Measurements from ENCODE around the gene INPP4B.

Gene INPP4B

GRCh38 chr4:142160509-142160908 lies 685.6 kb downstream of the INPP4B start:
- Histone ChIP-seq H3K9ac (ENCODE audit: low read length) (no peak overlapping the region), H3K27me3 (replicated peaks; ENCODE audit: control insufficient read depth, insufficient read depth, low read length) (no peaks in the 10 kb centered on the region), H3K4me1 (ENCODE audit: control insufficient read depth, insufficient read depth, low read length) (no peaks in the 10 kb centered on the region), H3K9me3 (ENCODE audit: control insufficient read depth, low read length) (no peaks in the 10 kb centered on the region), H3K4me3 (ENCODE audit: low read length) (no peak overlapping the region), H3K36me3 (ENCODE audit: control insufficient read depth, insufficient read depth, low read length, severe bottlenecking) (no peaks in the 10 kb centered on the region)
- DNase-seq (ENCODE audit: low read depth), result no peak

DNA sequence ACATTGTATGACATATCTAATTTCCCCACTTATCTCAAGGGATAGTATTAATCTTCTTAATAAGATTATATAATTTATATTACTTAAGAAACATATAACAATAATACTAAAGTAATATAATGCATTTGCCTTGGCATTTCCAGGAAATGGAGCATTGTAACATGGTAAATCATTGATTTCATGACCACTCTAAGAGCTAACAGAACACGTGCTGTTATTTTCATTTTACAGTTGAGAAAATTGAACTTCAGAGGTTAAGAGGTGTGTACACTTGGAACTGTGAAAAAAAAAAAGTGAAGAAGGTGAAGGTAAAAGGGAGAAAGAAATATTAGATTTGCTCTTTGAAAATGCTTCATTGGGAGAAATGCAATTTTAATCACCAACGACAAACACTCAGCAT lies 687.1 kb downstream of the INPP4B start:
- Histone ChIP-seq H3K27me3 (replicated peaks; ENCODE audit: control insufficient read depth, insufficient read depth, low read length) (no peaks in the 10 kb centered on the region), H3K9ac (ENCODE audit: low read length) (no peak overlapping the region), H3K4me1 (ENCODE audit: control insufficient read depth, insufficient read depth, low read length) (no peaks in the 10 kb centered on the region), H3K4me3 (ENCODE audit: low read length) (no peak overlapping the region), H3K9me3 (ENCODE audit: control insufficient read depth, low read length) (no peaks in the 10 kb centered on the region), H3K36me3 (ENCODE audit: control insufficient read depth, insufficient read depth, low read length, severe bottlenecking) (no peaks in the 10 kb centered on the region)
- DNase-seq (ENCODE audit: low read depth), result no peak

DNA sequence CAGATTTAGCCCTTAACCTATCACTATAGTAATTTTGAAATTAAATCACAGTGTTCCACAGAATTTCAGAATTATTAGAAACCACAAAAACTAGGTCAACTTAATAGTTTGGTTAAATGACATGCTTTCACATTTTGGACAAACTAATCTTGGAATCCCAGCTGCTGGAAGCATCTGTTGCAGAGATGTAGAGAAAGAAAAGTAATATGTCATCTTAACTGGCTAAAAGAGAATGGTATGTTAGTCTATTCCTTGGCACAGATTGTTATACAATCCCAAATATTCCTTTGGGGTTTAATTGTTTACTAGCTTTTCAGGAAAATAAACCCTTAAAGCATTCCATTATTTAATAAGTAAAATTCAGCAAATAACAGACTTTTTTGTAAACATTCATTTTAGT lies 689.8 kb downstream of the INPP4B start:
- Histone ChIP-seq H3K4me3 (ENCODE audit: low read length) (no peak overlapping the region), H3K9me3 (ENCODE audit: control insufficient read depth, low read length) (no peaks in the 10 kb centered on the region), H3K9ac (ENCODE audit: low read length) (no peak overlapping the region), H3K27me3 (replicated peaks; ENCODE audit: control insufficient read depth, insufficient read depth, low read length) (no peaks in the 10 kb centered on the region), H3K36me3 (ENCODE audit: control insufficient read depth, insufficient read depth, low read length, severe bottlenecking) (no peaks in the 10 kb centered on the region), H3K4me1 (ENCODE audit: control insufficient read depth, insufficient read depth, low read length) (no peaks in the 10 kb centered on the region)
- no peak for DNase-seq (ENCODE audit: low read depth)

- H3K9ac ChIP-seq (ENCODE audit: low read length), result no peak overlapping the region
- no peak for DNase-seq (ENCODE audit: low read depth)
- no peaks in the 10 kb centered on the region for H3K36me3 ChIP-seq (ENCODE audit: control insufficient read depth, insufficient read depth, low read length, severe bottlenecking)
- H3K27me3 ChIP-seq (replicated peaks; ENCODE audit: control insufficient read depth, insufficient read depth, low read length), result no peaks in the 10 kb centered on the region
- H3K4me1 ChIP-seq (ENCODE audit: control insufficient read depth, insufficient read depth, low read length), result no peaks in the 10 kb centered on the region
- H3K9me3 ChIP-seq (ENCODE audit: control insufficient read depth, low read length), result no peaks in the 10 kb centered on the region
- no peak overlapping the region for H3K4me3 ChIP-seq (ENCODE audit: low read length)
These were observed 690.8 kb downstream of the INPP4B start for GRCh38 chr4:142155347-142155746.

GRCh38 chr4:142150483-142150882 lies 695.6 kb downstream of the INPP4B start:
- no peak for DNase-seq (ENCODE audit: low read depth)
- no peaks in the 10 kb centered on the region for H3K36me3 ChIP-seq (ENCODE audit: control insufficient read depth, insufficient read depth, low read length, severe bottlenecking)
- H3K4me3 ChIP-seq (ENCODE audit: low read length), result no peak overlapping the region
- H3K4me1 ChIP-seq (ENCODE audit: control insufficient read depth, insufficient read depth, low read length), result no peaks in the 10 kb centered on the region
- no peaks in the 10 kb centered on the region for H3K27me3 ChIP-seq (replicated peaks; ENCODE audit: control insufficient read depth, insufficient read depth, low read length)
- H3K9ac ChIP-seq (ENCODE audit: low read length), result no peak overlapping the region
- H3K9me3 ChIP-seq (ENCODE audit: control insufficient read depth, low read length), result no peaks in the 10 kb centered on the region

DNA sequence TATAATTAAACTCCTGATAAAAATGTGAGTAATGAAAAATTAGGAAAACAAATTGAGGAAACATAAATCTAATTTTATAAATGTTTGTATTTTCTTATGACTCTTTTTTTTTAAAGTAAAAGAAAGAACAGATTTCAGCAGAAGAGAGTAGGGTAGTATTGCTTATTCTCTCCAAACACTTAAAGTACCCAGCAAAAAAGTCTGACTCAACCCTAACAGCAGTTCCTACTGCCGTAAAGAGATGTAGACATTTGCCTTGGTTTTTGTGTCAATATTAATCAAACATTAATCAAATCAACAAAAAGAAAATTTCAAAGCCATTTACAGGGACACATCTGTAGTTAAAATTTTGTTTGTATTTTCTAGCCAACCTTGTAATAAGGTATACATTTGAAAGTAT lies 701.3 kb downstream of the INPP4B start:
- H3K27me3 ChIP-seq (replicated peaks; ENCODE audit: control insufficient read depth, insufficient read depth, low read length), result no peaks in the 10 kb centered on the region
- H3K36me3 ChIP-seq (ENCODE audit: control insufficient read depth, insufficient read depth, low read length, severe bottlenecking), result no peaks in the 10 kb centered on the region
- H3K9me3 ChIP-seq (ENCODE audit: control insufficient read depth, low read length), result no peaks in the 10 kb centered on the region

GRCh38 chr4:142142366-142143054 lies 703.6 kb downstream of the INPP4B start:
- H3K4me3 ChIP-seq (ENCODE audit: low read length), result no peak overlapping the region
- no peak for DNase-seq (ENCODE audit: low read depth)
- no peaks in the 10 kb centered on the region for H3K27me3 ChIP-seq (replicated peaks; ENCODE audit: control insufficient read depth, insufficient read depth, low read length)
- H3K9me3 ChIP-seq (ENCODE audit: control insufficient read depth, low read length), result no peaks in the 10 kb centered on the region
- H3K9ac ChIP-seq (ENCODE audit: low read length), result no peak overlapping the region
- no peaks in the 10 kb centered on the region for H3K4me1 ChIP-seq (ENCODE audit: control insufficient read depth, insufficient read depth, low read length)
- no peaks in the 10 kb centered on the region for H3K36me3 ChIP-seq (ENCODE audit: control insufficient read depth, insufficient read depth, low read length, severe bottlenecking)

More for the DNA sequence above, 701.3 kb downstream of the INPP4B start:
- H3K4me3 ChIP-seq (ENCODE audit: low read length), result no peak overlapping the region
- no peak overlapping the region for H3K9ac ChIP-seq (ENCODE audit: low read length)
- H3K4me1 ChIP-seq (ENCODE audit: control insufficient read depth, insufficient read depth, low read length), result no peaks in the 10 kb centered on the region
- DNase-seq (ENCODE audit: low read depth), result no peak

- no peaks in the 10 kb centered on the region for H3K27me3 ChIP-seq (replicated peaks; ENCODE audit: control insufficient read depth, insufficient read depth, low read length)
- H3K9me3 ChIP-seq (ENCODE audit: control insufficient read depth, low read length), result no peaks in the 10 kb centered on the region
- no peaks in the 10 kb centered on the region for H3K36me3 ChIP-seq (ENCODE audit: control insufficient read depth, insufficient read depth, low read length, severe bottlenecking)
- H3K9ac ChIP-seq (ENCODE audit: low read length), result no peak overlapping the region
- H3K4me1 ChIP-seq (ENCODE audit: control insufficient read depth, insufficient read depth, low read length), result no peaks in the 10 kb centered on the region
- DNase-seq (ENCODE audit: low read depth), result no peak
- H3K4me3 ChIP-seq (ENCODE audit: low read length), result no peak overlapping the region
These were observed 704.9 kb downstream of the INPP4B start for GRCh38 chr4:142141224-142141623.

DNA sequence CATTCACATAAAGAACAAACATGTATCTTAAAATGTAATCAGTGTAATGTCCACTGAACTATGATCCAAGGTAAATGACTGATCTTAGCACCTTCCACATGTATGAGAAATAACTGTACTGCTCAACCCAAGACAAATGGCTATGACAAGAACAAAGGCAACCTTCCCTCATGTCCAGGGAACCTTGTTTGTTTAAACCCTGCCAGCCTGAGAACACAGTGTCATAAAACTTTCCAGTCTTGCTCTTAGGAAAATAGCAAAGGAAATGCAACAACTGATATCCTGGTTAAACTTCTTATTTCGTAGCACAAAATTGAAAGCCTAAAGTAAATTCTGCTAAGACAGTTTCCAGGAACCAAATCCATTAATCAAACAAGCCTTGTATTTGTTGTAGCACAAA lies 715.4 kb downstream of the INPP4B start:
- no peak for DNase-seq (ENCODE audit: low read depth)
- no peak overlapping the region for H3K9ac ChIP-seq (ENCODE audit: low read length)
- no peak overlapping the region for H3K4me3 ChIP-seq (ENCODE audit: low read length)
- H3K9me3 ChIP-seq (ENCODE audit: control insufficient read depth, low read length), result no peaks in the 10 kb centered on the region
- H3K4me1 ChIP-seq (ENCODE audit: control insufficient read depth, insufficient read depth, low read length), result peaks cover 6% of the 10 kb centered on the region
- no peaks in the 10 kb centered on the region for H3K36me3 ChIP-seq (ENCODE audit: control insufficient read depth, insufficient read depth, low read length, severe bottlenecking)
- no peaks in the 10 kb centered on the region for H3K27me3 ChIP-seq (replicated peaks; ENCODE audit: control insufficient read depth, insufficient read depth, low read length)

- no peak overlapping the region for H3K9ac ChIP-seq (ENCODE audit: low read length)
- H3K4me3 ChIP-seq (ENCODE audit: low read length), result no peak overlapping the region
- no peaks in the 10 kb centered on the region for H3K27me3 ChIP-seq (replicated peaks; ENCODE audit: control insufficient read depth, insufficient read depth, low read length)
- H3K4me1 ChIP-seq (ENCODE audit: control insufficient read depth, insufficient read depth, low read length), result peaks cover 6% of the 10 kb centered on the region
- H3K9me3 ChIP-seq (ENCODE audit: control insufficient read depth, low read length), result no peaks in the 10 kb centered on the region
- no peak for DNase-seq (ENCODE audit: low read depth)
- H3K36me3 ChIP-seq (ENCODE audit: control insufficient read depth, insufficient read depth, low read length, severe bottlenecking), result no peaks in the 10 kb centered on the region
These were observed 716.2 kb downstream of the INPP4B start for GRCh38 chr4:142129931-142130330.

DNA sequence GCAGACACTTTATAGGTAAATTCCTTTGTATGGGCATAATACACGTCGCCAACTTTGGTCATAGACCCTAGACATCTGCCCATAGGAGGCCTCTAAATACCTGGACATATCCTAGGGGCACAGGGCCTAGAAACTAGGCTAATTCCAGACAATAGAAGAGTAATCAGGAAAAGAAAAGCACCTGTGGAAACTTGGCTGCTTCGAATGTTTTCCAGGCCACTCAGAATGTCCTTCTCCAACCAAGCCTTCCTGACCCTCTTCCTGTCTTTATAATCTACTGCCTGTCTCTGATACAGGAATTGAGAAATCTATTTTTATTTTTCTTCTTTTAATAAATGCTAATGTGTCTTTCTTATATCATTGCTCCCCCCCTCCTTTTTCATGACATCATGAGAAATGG lies 716.6 kb downstream of the INPP4B start:
- Histone ChIP-seq H3K9me3 (ENCODE audit: control insufficient read depth, low read length) (no peaks in the 10 kb centered on the region), H3K4me3 (ENCODE audit: low read length) (no peak overlapping the region), H3K4me1 (ENCODE audit: control insufficient read depth, insufficient read depth, low read length) (peaks cover 6% of the 10 kb centered on the region), H3K36me3 (ENCODE audit: control insufficient read depth, insufficient read depth, low read length, severe bottlenecking) (no peaks in the 10 kb centered on the region), H3K9ac (ENCODE audit: low read length) (no peak overlapping the region), H3K27me3 (replicated peaks; ENCODE audit: control insufficient read depth, insufficient read depth, low read length) (no peaks in the 10 kb centered on the region)
- DNase-seq (ENCODE audit: low read depth), result no peak

GRCh38 chr4:142128529-142128928 lies 717.6 kb downstream of the INPP4B start:
- H3K27me3 ChIP-seq (replicated peaks; ENCODE audit: control insufficient read depth, insufficient read depth, low read length), result no peaks in the 10 kb centered on the region
- peaks cover 6% of the 10 kb centered on the region for H3K4me1 ChIP-seq (ENCODE audit: control insufficient read depth, insufficient read depth, low read length)
- peak overlapping the region; percentile 5 for H3K9ac ChIP-seq (ENCODE audit: low read length)
- H3K36me3 ChIP-seq (ENCODE audit: control insufficient read depth, insufficient read depth, low read length, severe bottlenecking), result no peaks in the 10 kb centered on the region
- no peak overlapping the region for H3K4me3 ChIP-seq (ENCODE audit: low read length)
- DNase-seq (ENCODE audit: low read depth), result peak; percentile 20
- no peaks in the 10 kb centered on the region for H3K9me3 ChIP-seq (ENCODE audit: control insufficient read depth, low read length)

Data from adipocyte (in vitro differentiated cells).